ENCODE measurements around the gene OTUD5. TPM values are rescaled to one million over a fixed set of nuclear protein-coding genes. Genes with fewer than 3 reads are reported as not detected.

The OTUD5 gene
- total and polyA plus RNA-seq, 2 of the 13 experiments (the other 11 are each of a cell fraction or from before 2014, with no cell fraction given): 18.4 to 42.2 TPM

GRCh38 chrX:48937054-48937907, 20.1 kb downstream of the OTUD5 start:
- no peaks in the 10 kb centered on the region for H3K9me3 ChIP-seq (ENCODE audit: low read length)
- H3K79me2 ChIP-seq (ENCODE audit: insufficient read depth, low read length): peaks cover 18% of the 10 kb centered on the region
- POLR2A ChIA-PET: no interaction called here
- in situ Hi-C loops (cut with HindIII; ENCODE audit: extremely low pct_ligation_motif_present, low pct_unique_long_range_greater_than_20kb): no loop called here
- WGBS (ENCODE audit: low lambda C conversion rate): 88% methylated on average over 7 of the region's 9 CpGs
- intact Hi-C loops (cut with micrococcal nuclease; ENCODE audit: unreplicated experiment): no loop called here
- no peak overlapping the region for H2AFZ ChIP-seq (ENCODE audit: low read length)
- peaks cover 20% of the 10 kb centered on the region for H3K4me1 ChIP-seq (ENCODE audit: insufficient read depth, low read length)
- H3K4me2 ChIP-seq (ENCODE audit: low read depth, low read length): no peak overlapping the region
- H3K9ac ChIP-seq (ENCODE audit: insufficient read depth, low read depth, low read length): no peak overlapping the region
- FAIRE-seq (no peak), ATAC-seq (no peak), DNase-seq (ENCODE audit: low spot score) (no peak)
- H3K27ac ChIP-seq (ENCODE audit: extremely low read length, insufficient read depth, low read length): no peak overlapping the region
- H4K20me1 ChIP-seq (ENCODE audit: insufficient read depth, low read length): no peaks in the 10 kb centered on the region
- no peak overlapping the region for H3K4me3 ChIP-seq (replicated peaks in 1 of 3; ENCODE audit: insufficient read depth in 1 of 3, low read depth in 2 of 3, low read length in 3 of 3)
- CTCF ChIA-PET (ENCODE audit: low intra/inter-chr PET ratio, low total read pairs): no interaction called here
- no peaks in the 10 kb centered on the region for H3K27me3 ChIP-seq (ENCODE audit: control insufficient read depth in 1 of 2, insufficient read depth in 2 of 2, low read length in 2 of 2)
- no peak for TF ChIP-seq ZBTB37 (CRISPR knock-in tag; IDR thresholded peaks at IDR 0.05)
- TF ChIP-seq CTCF (CRISPR knock-in tag; IDR thresholded peaks at IDR 0.05): peak; percentile 19
- no TSS peak for BruUV-seq (replicated peaks)
- H3K36me3 ChIP-seq (replicated peaks in 1 of 2; ENCODE audit: control insufficient read depth in 1 of 2, insufficient read depth in 2 of 2, low read length in 2 of 2): peaks cover 8 to 28% of the 10 kb centered on the region in 2 experiments; a peak in 4 of 5 replicates
